Measurements from ENCODE around the gene FNDC10.

FNDC10 gene

GRCh38 chr1:1602968-1603506 is 3.1 kb upstream of the FNDC10 start:
- TF ChIP-seq, protein P1, sequence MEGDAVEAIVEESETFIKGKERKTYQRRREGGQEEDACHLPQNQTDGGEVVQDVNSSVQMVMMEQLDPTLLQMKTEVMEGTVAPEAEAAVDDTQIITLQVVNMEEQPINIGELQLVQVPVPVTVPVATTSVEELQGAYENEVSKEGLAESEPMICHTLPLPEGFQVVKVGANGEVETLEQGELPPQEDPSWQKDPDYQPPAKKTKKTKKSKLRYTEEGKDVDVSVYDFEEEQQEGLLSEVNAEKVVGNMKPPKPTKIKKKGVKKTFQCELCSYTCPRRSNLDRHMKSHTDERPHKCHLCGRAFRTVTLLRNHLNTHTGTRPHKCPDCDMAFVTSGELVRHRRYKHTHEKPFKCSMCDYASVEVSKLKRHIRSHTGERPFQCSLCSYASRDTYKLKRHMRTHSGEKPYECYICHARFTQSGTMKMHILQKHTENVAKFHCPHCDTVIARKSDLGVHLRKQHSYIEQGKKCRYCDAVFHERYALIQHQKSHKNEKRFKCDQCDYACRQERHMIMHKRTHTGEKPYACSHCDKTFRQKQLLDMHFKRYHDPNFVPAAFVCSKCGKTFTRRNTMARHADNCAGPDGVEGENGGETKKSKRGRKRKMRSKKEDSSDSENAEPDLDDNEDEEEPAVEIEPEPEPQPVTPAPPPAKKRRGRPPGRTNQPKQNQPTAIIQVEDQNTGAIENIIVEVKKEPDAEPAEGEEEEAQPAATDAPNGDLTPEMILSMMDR (IDR thresholded peaks at IDR 0.05) = no peak
- Mint-ChIP-seq H3K36me3 (ENCODE audit: low read depth) (no peaks in the 10 kb centered on the region), H3K4me1 (peaks cover under 1% of the 10 kb centered on the region), H3K4me3 (no peak overlapping the region), H3K9me3 (no peaks in the 10 kb centered on the region), H3K27me3 (ENCODE audit: low read depth, poor library complexity) (peaks cover 60% of the 10 kb centered on the region), H3K27ac (no peak overlapping the region)
- no peak for DNase-seq

GRCh38 chr1:1602304-1602967 is 2.5 kb upstream of the FNDC10 start:
- peaks cover 56% of the 10 kb centered on the region for H3K27me3 Mint-ChIP-seq (ENCODE audit: low read depth, poor library complexity)
- H3K9me3 Mint-ChIP-seq = no peaks in the 10 kb centered on the region
- H3K4me1 Mint-ChIP-seq = peaks cover 5% of the 10 kb centered on the region
- no peaks in the 10 kb centered on the region for H3K36me3 Mint-ChIP-seq (ENCODE audit: low read depth)
- TF ChIP-seq, protein P1 (IDR thresholded peaks at IDR 0.05) = no peak
- no peak for DNase-seq
- H3K4me3 Mint-ChIP-seq = no peak overlapping the region
- H3K27ac Mint-ChIP-seq = no peak overlapping the region

GRCh38 chr1:1601564-1602303 is 1.8 kb upstream of the FNDC10 start:
- H3K27ac Mint-ChIP-seq = no peak overlapping the region
- H3K36me3 Mint-ChIP-seq (ENCODE audit: low read depth) = no peaks in the 10 kb centered on the region
- no peaks in the 10 kb centered on the region for H3K9me3 Mint-ChIP-seq
- no peak overlapping the region for H3K4me3 Mint-ChIP-seq
- DNase-seq = no peak
- H3K27me3 Mint-ChIP-seq (ENCODE audit: low read depth, poor library complexity) = peaks cover 49% of the 10 kb centered on the region
- H3K4me1 Mint-ChIP-seq = peaks cover 5% of the 10 kb centered on the region
- TF ChIP-seq, protein P1 (IDR thresholded peaks at IDR 0.05) = no peak

DNA sequence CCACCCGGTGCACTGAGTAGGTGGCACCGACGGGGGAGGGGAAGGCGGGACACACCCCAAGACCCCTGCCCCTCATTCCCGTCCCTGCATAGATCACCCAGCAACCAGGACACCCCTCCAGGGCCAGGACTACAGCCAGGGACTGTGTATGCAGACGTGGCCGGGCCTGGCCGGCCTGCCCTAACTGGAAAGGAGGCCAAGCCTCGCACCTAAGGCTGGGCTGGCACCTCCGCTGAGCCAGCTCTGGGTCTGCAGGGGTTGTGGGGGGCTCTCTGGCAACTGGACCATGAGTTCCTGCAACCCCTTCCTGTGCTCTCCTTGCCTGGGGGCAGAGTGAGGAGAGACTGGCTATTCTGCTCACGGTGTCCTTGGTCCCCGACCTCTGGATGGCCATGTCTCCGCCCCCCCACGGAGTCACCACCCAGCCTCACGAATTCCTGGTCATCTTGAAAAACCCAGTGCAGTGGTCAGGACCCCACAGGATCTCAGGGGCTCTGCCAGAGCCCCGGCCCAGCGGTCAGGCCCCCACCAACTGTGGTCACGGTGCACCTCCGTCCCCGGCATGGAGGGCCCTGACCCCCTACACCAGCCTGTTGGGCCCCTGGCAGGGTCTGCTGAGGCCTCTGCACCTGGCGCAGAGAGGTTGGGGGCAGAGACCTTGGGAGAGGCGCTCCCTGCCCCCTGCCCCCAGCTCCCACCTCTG is 1.1 kb upstream of the FNDC10 start:
- H3K27me3 Mint-ChIP-seq (ENCODE audit: low read depth, poor library complexity) = peaks cover 49% of the 10 kb centered on the region
- TF ChIP-seq, protein P1 (IDR thresholded peaks at IDR 0.05) = no peak
- peaks cover 5% of the 10 kb centered on the region for H3K4me1 Mint-ChIP-seq
- no peaks in the 10 kb centered on the region for H3K9me3 Mint-ChIP-seq
- H3K27ac Mint-ChIP-seq = no peak overlapping the region
- H3K4me3 Mint-ChIP-seq = peak overlapping the region; percentile 73
- H3K36me3 Mint-ChIP-seq (ENCODE audit: low read depth) = no peaks in the 10 kb centered on the region
- no peak for DNase-seq

DNA sequence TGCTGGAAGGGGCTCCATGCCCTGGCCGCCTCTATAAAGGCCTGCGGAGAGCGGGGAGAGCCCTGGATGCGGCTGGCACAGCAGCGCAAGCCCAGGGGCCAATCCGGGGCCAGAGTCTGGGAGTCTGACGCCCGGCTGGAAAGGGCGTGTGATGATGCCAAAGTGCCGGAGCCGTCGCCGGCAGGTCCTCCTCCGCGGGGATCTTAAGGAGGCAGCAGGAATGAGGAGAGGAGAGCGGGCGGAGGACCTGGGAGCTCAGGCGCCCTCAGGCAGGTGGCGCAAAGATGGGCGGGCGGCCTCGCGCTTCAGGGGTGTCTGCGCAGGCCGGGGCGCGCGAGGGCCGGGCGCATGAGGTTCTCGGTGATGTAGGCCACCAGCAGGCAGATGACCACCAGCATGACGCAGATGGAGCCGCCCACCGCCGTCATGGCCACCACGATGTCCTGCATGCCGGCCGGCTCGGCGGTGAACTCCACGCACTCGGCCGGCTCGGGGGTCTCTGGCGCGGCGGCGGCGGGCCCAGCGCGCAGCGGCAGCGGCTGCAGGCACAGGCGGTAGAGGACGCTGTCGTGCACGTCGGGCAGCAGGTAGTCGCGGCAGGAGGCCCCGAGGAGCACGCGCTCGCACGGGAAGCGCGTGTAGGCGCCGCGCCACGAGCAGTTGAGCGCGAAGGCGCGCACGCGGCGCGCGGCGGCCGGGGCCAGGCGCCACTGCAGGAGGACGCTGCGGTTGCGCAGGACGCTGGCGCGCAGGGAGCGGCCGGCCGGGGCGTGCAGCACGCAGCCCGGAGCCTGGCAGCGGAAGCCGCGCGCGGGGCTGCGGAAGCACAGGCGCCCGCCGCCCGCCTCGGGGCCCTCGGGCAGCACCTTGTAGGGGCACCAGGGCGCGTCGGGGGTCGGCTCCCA is 653 bp downstream of the FNDC10 start:
- no peaks in the 10 kb centered on the region for H3K9me3 Mint-ChIP-seq
- H3K36me3 Mint-ChIP-seq (ENCODE audit: low read depth) = no peaks in the 10 kb centered on the region
- H3K27me3 Mint-ChIP-seq (ENCODE audit: low read depth, poor library complexity) = peaks cover 42% of the 10 kb centered on the region
- peak overlapping the region; percentile 76 for H3K4me3 Mint-ChIP-seq
- DNase-seq = peak; percentile 58
- H3K4me1 Mint-ChIP-seq = peaks cover 5% of the 10 kb centered on the region
- TF ChIP-seq, protein P1 (IDR thresholded peaks at IDR 0.05) = peak; percentile 7
- no peak overlapping the region for H3K27ac Mint-ChIP-seq

Measured in nephron progenitor cell (in vitro differentiated cells).